Posterior vena cava (tissue), 2 donors: Measurements from ENCODE around the gene ZWILCH. TPM values are rescaled to one million over a fixed set of nuclear protein-coding genes. Genes with fewer than 3 reads are reported as not detected.
"Not testable (repeated sequence)": the region's sequence is repeated elsewhere in the genome, so short reads cannot be mapped to it uniquely, and the experiment has no call there.

Source experiments
- DNase-seq: peaks from one replicate; pipeline ENCODE4 v3.0.0-alpha.2; 2020; ENCODE audit warnings: low spot score
- intact Hi-C, 2 donors: fragments of 100-400 bp; cut with DNase I; formaldehyde crosslinking; loops; one replicate each; pipeline versions ENCODE4 v1.14.1 to v1.14.2; 2022 to 2023
- total RNA-seq, 2 donors: library from RNA; stranded (reverse); fragmentation: NEBNext Ultra II Directional; extraction: Animal tissue kit (Norgen Biotek cat#: 25700); gene quantifications; one replicate each; pipeline ENCODE4 v1.2.1, GENCODE V29; 2021
- donor health status: DM: yes; HTN: yes; CAD: no.
- donor health status: DM: yes; HTN: yes; CAD: no.

The ZWILCH gene
- total RNA-seq, 2 donors from 2014 or later, result 6.4 to 7.5 TPM

GRCh38 chr15:66570842-66571478, 65.8 kb downstream of the ZWILCH start:
- intact Hi-C loops, result no loop called here
- DNase-seq, result no peak

- peak; percentile 30 for DNase-seq
- intact Hi-C loops, result no loop called here
Observed at GRCh38 chr15:66572146-66572545, 67.0 kb downstream of the ZWILCH start.

- DNase-seq, result peak; percentile 28
- intact Hi-C loops, result no loop called here
Observed at GRCh38 chr15:66573348-66573718, 68.2 kb downstream of the ZWILCH start.

GRCh38 chr15:66573719-66574595, 68.8 kb downstream of the ZWILCH start:
- DNase-seq, result peak; percentile 76
- intact Hi-C loops, result no loop called here

DNA sequence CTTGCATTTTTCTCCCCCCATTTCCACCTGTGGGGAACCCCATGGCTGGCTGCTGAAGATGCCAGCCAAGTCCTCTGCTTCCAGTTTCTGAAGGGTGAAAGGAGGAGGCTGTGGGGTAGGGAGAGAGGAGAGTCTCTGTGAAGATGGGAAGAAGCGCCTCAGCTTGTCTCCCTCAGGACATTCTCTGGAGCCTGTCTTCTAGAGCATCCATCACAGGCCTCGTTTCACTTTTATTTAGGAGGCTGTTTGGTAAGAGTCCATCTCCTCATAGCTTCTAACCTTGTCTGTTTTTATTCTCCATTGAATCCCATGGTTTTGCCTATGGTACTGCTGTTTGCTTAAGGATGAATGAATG, 69.4 kb downstream of the ZWILCH start:
- intact Hi-C loops, result no loop called here
- no peak for DNase-seq

GRCh38 chr15:66578286-66578875, 73.3 kb downstream of the ZWILCH start:
- intact Hi-C loops, result no loop called here
- DNase-seq, result no peak

DNA sequence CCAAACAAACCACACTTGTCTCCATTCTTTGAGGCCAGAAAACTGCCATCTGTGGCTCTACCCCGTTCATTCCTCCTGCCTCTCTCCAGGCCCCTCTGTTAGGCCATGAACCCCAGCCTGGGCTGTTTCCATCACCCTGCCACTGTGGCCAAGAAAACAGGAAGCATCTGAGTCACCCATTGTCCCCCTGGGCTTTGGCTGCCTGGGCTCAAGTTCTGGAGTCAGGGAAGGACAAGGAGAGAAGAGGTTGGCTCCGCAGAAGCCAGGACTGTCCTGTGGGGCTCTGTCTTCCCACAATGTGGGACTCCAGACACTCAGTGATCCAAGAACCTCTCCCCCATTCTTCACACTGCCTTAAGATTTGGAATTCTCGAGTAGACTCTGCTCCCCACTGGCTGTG, 75.5 kb downstream of the ZWILCH start:
- intact Hi-C loops, result no loop called here
- no peak for DNase-seq

DNA sequence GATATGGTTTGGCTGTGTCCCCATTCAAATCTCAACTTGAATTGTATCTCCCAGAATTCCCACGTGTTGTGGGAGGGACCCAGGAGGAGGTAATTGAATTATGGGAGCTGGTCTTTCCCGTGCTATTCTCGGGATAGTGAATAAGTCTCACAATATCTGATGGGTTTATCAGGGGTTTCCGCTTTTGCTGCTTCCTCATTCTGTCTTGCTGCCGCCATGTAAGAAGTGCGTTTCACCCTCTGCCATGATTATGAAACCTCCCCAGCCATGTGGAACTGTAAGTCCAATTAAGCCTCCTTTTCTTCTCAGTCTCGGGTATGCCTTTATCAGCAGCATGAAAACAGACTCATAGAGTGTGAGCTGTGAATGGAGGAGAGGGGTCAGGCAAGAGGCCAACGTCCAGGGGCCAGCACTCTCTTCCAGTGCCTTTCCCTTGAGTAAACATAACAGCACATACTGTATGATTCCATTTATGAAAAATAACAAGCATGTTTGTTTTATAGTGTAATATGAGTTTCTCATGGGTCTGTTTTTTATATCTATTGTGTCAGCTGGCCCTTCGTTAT, 76.9 kb downstream of the ZWILCH start:
- no peak for DNase-seq
- intact Hi-C loops, result no loop called here

DNA sequence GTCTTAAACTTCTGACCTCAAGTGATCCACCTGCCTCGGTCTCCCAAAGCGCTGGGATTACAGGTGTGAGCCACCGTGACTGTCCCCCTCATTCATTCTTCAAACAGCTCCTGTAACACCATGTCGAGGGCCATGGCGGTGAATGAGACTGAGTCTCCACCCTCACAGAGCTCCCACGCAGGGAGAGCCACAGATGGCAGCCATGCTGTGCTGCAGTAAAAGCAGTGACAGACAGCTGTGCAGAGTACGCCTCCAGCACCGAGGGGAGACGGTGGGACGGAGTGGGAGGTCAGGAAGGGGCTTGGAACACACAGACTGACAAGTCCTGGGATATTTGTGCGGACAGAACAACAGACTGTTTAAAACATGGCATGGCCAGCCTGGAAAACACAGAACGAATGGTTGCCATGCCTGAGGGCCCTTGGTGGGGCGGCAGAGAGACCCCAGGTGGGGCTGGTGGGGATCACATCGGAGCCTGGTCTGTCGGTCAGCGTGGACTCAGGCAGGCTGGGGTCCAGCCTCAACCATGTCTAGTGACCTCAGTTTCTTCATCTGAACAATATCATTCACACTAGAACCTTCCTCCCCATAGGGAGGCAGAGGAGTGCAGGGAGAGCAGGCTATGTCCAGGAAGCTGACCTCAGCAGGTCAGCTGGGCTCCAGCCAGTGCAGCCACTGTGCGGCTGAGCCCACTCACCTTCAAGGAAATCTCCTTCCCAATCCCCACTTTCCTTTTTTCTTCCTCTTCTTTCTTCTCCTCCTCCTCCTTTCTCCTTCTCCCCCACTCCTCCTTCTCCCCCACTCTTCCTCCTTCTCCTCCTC, 81.2 kb downstream of the ZWILCH start:
- no peak for DNase-seq
- intact Hi-C loops, result no loop called here

- no peak for DNase-seq
- intact Hi-C loops, result no loop called here
Observed at GRCh38 chr15:66587020-66587419, 81.9 kb downstream of the ZWILCH start.

GRCh38 chr15:66587749-66588148, 82.6 kb downstream of the ZWILCH start:
- intact Hi-C loops, result no loop called here
- DNase-seq, result no peak

GRCh38 chr15:66588537-66588936, 83.4 kb downstream of the ZWILCH start:
- intact Hi-C loops, result no loop called here
- DNase-seq, result no peak

DNA sequence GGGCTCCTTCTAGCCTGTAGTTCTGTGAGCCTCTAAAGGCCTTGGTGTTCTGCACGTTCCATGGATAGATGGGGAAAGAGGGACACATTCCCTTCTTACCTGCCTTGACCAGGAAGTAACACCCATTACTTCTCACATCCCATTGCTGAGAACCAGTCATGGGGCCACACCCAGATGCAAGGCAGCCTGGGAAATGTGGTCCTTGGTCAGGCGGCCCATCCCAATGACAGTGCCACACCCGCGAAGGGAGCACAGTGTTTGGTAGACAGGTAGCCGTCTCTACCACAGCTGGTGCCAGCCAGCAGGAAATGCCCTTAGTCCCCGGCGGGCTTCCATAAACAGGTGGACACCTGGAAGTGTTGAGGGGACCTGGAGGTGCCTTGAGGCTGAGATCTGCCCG, 83.8 kb downstream of the ZWILCH start:
- intact Hi-C loops, result no loop called here
- DNase-seq, result no peak

- DNase-seq, intact Hi-C loops: not testable (repeated sequence)
Observed at GRCh38 chr15:66589429-66589828, 84.3 kb downstream of the ZWILCH start.

GRCh38 chr15:66590435-66590834, 85.3 kb downstream of the ZWILCH start:
- no peak for DNase-seq
- intact Hi-C loops, result no loop called here

DNA sequence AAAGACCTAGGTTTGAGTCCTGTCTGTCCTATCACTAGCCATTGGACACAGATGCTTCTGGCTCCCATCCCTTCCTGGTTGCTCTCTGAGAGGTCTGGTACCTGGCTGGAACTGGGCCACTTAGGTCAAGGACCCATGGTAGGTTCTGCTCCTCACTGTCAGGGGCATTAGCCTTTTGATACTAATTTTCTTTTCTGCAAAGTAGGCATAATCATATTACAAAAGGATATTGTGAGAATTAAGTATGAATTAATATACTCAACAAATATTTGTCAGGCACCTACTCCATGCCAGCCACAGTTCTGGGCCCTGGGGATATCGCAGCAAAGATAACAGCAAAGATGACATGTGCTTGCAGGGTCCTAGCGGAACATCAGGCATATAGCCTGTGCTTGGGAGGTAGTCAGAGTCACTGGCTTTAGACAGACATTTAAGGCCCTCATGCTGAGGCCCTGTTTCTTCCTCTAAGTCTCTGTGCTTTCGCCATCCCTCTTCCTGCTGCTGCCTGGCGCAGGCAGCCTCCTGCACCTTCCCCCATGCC, 86.3 kb downstream of the ZWILCH start:
- DNase-seq, result no peak
- intact Hi-C loops, result no loop called here

DNA sequence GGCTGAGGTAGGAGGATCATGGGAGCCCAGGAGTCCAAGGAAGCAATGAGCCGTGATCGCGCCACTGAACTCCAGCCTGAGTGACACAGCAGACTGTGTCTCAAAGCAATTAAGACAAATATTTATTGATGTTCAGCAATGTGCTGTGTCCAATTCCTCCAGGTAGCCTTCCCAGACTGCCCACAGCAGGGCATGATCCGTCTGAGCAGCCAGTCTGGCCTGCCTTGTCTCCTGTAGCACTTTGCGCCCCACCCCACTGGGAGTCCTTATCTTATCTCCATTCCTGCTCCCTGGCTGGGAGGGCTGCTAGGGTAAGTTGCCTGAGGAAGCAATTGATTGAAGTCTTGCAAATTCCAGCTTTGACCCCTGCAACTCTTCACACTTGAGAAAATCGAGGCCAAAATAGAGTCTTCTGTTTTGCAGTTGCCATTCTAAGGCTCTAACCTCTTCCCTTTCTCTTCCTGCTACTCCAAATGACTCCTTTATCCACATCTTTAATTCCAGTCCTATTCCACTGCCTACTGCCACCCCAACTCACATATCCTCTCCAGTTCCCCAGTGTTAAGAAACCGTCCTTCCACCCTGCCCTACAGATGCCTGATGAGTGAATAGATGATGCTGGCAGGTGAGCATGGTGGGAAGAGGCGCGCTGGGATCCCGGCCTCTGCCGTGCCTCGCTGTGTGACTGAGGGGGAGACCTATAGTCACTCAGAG, 87.5 kb downstream of the ZWILCH start:
- intact Hi-C loops, result no loop called here
- DNase-seq, result no peak

DNA sequence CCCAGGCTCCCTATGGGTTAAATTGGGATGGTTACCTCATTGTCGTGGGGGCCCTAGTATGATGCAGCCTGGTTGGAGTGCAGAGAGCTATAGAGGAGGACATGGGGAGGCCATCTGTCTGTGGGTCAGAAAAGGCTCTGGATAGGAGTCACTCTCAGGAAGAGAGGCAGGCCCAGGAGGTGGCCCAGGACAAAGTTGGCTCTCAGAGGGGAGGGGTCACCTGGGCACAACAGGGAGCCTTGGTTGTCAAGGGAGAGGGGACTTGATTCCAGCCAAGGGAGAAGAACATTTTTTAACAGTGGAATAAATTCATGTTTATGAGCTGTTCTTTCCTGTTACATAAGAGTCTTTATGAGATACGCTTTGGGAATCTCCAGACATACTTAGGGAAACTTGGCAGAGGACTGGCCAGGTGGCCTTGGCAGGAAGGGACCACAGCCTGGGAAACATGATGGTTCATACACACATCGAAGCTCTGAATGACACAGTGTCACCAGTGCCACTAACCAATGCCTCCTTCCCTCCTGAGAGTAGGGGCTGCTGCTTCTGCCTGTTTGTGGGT, 88.2 kb downstream of the ZWILCH start:
- intact Hi-C loops, result no loop called here
- DNase-seq, result no peak
